Measurements from ENCODE around the gene RMND5A.

Gene RMND5A

GRCh38 chr2:86675511-86676015, 44.5 kb upstream of the RMND5A start:
- H3K36me3 Mint-ChIP-seq (ENCODE audit: low read depth) = no peaks in the 10 kb centered on the region
- H3K4me3 Mint-ChIP-seq = no peak overlapping the region
- H3K9me3 Mint-ChIP-seq = no peaks in the 10 kb centered on the region
- no peak for TF ChIP-seq CTCF (IDR thresholded peaks at IDR 0.05; ENCODE audit: unreplicated experiment in 3 of 3)
- H3K27me3 Mint-ChIP-seq (ENCODE audit: low read depth) = no peaks in the 10 kb centered on the region
- H3K27ac Mint-ChIP-seq = no peak overlapping the region
- no peaks in the 10 kb centered on the region for H3K4me1 Mint-ChIP-seq

- no peak for TF ChIP-seq CTCF (IDR thresholded peaks at IDR 0.05; ENCODE audit: unreplicated experiment in 3 of 3)
- no peaks in the 10 kb centered on the region for H3K9me3 Mint-ChIP-seq
- no peak overlapping the region for H3K27ac Mint-ChIP-seq
- no peaks in the 10 kb centered on the region for H3K27me3 Mint-ChIP-seq (ENCODE audit: low read depth)
- no peaks in the 10 kb centered on the region for H3K36me3 Mint-ChIP-seq (ENCODE audit: low read depth)
- no peak overlapping the region for H3K4me3 Mint-ChIP-seq
- no peaks in the 10 kb centered on the region for H3K4me1 Mint-ChIP-seq
These were observed 42.3 kb upstream of the RMND5A start for GRCh38 chr2:86677816-86678215.

GRCh38 chr2:86679036-86679435, 41.1 kb upstream of the RMND5A start:
- H3K36me3 Mint-ChIP-seq (ENCODE audit: low read depth) = no peaks in the 10 kb centered on the region
- no peak for TF ChIP-seq CTCF (IDR thresholded peaks at IDR 0.05; ENCODE audit: unreplicated experiment in 3 of 3)
- no peaks in the 10 kb centered on the region for H3K27me3 Mint-ChIP-seq (ENCODE audit: low read depth)
- no peak overlapping the region for H3K4me3 Mint-ChIP-seq
- no peak overlapping the region for H3K27ac Mint-ChIP-seq
- no peaks in the 10 kb centered on the region for H3K9me3 Mint-ChIP-seq
- no peaks in the 10 kb centered on the region for H3K4me1 Mint-ChIP-seq

GRCh38 chr2:86685351-86685750, 34.7 kb upstream of the RMND5A start:
- Mint-ChIP-seq H3K9me3 (no peaks in the 10 kb centered on the region), H3K36me3 (ENCODE audit: low read depth) (no peaks in the 10 kb centered on the region), H3K4me3 (no peak overlapping the region)

GRCh38 chr2:86686460-86686859, 33.6 kb upstream of the RMND5A start:
- TF ChIP-seq CTCF (IDR thresholded peaks at IDR 0.05; ENCODE audit: unreplicated experiment in 3 of 3) = no peak
- H3K4me1 Mint-ChIP-seq = no peaks in the 10 kb centered on the region
- H3K27me3 Mint-ChIP-seq (ENCODE audit: low read depth) = no peaks in the 10 kb centered on the region
- no peaks in the 10 kb centered on the region for H3K36me3 Mint-ChIP-seq (ENCODE audit: low read depth)
- no peaks in the 10 kb centered on the region for H3K9me3 Mint-ChIP-seq
- no peak overlapping the region for H3K27ac Mint-ChIP-seq
- no peak overlapping the region for H3K4me3 Mint-ChIP-seq

More at GRCh38 chr2:86685351-86685750, 34.7 kb upstream of the RMND5A start:
- TF ChIP-seq CTCF (IDR thresholded peaks at IDR 0.05; ENCODE audit: unreplicated experiment in 3 of 3) = no peak
- H3K27me3 Mint-ChIP-seq (ENCODE audit: low read depth) = no peaks in the 10 kb centered on the region
- H3K27ac Mint-ChIP-seq = no peak overlapping the region
- no peaks in the 10 kb centered on the region for H3K4me1 Mint-ChIP-seq

- peaks cover 2% of the 10 kb centered on the region for H3K9me3 Mint-ChIP-seq
- no peaks in the 10 kb centered on the region for H3K4me1 Mint-ChIP-seq
- no peak overlapping the region for H3K4me3 Mint-ChIP-seq
- no peaks in the 10 kb centered on the region for H3K36me3 Mint-ChIP-seq (ENCODE audit: low read depth)
- H3K27me3 Mint-ChIP-seq (ENCODE audit: low read depth) = no peaks in the 10 kb centered on the region
- no peak overlapping the region for H3K27ac Mint-ChIP-seq
- TF ChIP-seq CTCF (IDR thresholded peaks at IDR 0.05; ENCODE audit: unreplicated experiment in 3 of 3) = no peak
These were observed 33.2 kb upstream of the RMND5A start for GRCh38 chr2:86686905-86687304.

All from nephron (organoid).